Measurements from ENCODE around the gene LOXL1. TPM values are rescaled to one million over a fixed set of nuclear protein-coding genes. Genes with fewer than 3 reads are reported as not detected.

LOXL1 gene
- total RNA-seq, 1 experiment from 2014 or later, result 4.9 TPM

Other genes starting within 250 kb of the LOXL1 start
- gene CD276, start 242.1 kb upstream of the LOXL1 start, total RNA-seq (2022), result 52.8 and 57.7 TPM in 2 replicates
- not detected in 2 replicates for gene INSYN1, start 173.1 kb upstream of the LOXL1 start, total RNA-seq (2022)
- gene TBC1D21, start 52.9 kb upstream of the LOXL1 start, total RNA-seq (2022), result not detected in 2 replicates
- 12.0 and 17.6 TPM in 2 replicates for gene STOML1, start 65.8 kb downstream of the LOXL1 start, total RNA-seq (2022)
- 33.4 and 33.9 TPM in 2 replicates for gene PML, start 68.3 kb downstream of the LOXL1 start, total RNA-seq (2022)
- gene GOLGA6A, start 156.1 kb downstream of the LOXL1 start, total RNA-seq (2022), result not detected in 2 replicates
- not detected in 2 replicates for gene ISLR2, start 204.1 kb downstream of the LOXL1 start, total RNA-seq (2022)
- not detected in 2 replicates for gene ISLR, start 247.2 kb downstream of the LOXL1 start, total RNA-seq (2022)